RPMI7951 (cell line): ENCODE measurements around the gene SESN3. TPM values are rescaled to one million over a fixed set of nuclear protein-coding genes. Genes with fewer than 3 reads are reported as not detected.
A peak's percentile ranks its signal among the peaks of the same experiment; 100 is the strongest.
"Not testable (repeated sequence)": the region's sequence is repeated elsewhere in the genome, so short reads cannot be mapped to it uniquely, and the experiment has no call there.

Experiments used
- DNase-seq: peaks from one replicate; pipeline ENCODE4 v3.0.0-alpha.2; 2012; ENCODE audit warnings: low read depth
- total RNA-seq: library from RNA; depleted of rRNA; stranded (reverse); fragments of >200 nt; shearing (Covaris generic); gene quantifications from 2 replicates; pipeline ENCODE4 v1.2.3, GENCODE V29; 2014

Gene SESN3
- total RNA-seq, 1 experiment from 2014 or later = 3.4 TPM

DNA sequence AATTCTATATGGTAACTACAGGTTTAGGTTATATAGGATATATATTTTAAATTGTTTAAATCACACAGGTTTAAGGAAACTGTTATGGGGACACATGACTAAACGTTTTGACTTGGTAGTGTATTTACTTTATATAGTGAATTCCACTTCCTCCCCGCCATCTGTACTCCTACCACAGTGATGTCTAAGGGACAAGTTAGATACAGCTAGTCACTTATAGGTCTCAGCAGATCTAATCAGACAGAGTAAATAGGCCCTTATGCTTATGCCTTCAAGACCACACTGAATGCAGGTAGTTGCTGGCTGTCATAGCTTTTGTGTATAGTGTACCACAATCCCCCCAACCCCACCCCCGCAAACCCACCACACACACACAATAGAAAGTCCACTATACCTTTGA, 8.2 kb downstream of the SESN3 start:
- no peak for DNase-seq

DNA sequence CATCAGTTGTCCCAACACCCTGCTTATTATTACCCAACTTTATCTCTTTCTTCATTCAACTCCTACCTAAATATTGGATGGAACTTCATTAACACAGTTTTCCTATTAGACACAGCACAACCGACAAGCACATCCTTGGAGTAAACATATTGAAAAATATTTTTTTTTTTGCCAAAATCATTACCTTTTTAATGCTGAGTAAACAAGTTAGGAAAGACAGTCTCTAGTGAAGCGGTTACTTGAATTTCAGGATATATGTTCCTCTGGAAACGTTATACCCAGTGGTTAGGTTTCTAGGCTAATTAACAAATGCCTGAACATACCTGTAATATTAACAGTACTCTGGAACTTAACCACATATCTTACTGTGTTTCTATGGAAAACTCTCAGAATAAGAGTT, 11.4 kb downstream of the SESN3 start:
- no peak for DNase-seq

DNA sequence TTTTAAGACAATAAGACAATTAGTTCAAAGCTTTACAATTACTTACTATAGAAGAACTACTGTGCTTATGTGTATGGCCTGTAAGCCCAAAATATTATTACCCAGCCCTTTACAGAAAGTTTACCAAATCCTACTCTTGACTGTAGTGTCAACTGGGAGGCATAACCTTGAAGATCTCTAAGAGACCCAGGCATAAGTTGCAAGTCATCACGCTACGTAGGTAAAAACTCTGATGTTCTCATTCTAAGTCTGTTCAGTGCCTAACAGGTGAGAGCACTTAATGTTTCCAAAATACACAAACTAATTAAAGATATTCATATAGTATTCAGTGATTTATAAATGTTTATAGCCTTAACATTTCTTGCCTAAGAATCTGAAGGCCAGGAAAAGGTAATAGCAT, 12.9 kb downstream of the SESN3 start:
- DNase-seq = no peak

DNA sequence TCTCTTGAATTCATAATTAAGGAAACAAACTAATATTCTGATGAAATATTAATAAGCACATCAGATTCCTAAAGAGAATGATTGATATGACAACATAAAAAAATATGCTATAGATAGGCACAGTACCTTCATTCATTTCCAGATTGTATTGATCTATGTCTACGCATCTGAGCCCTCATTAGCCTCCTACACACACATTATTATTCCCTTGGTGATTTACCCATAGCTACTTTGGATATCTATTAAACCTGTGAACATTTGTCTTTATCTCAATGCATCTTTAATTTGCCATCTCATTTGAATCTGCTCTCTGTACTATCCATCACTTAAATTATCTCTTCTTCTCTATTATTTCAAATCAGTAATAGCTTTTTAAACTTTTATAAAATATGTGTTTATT, 18.4 kb downstream of the SESN3 start:
- no peak for DNase-seq

DNA sequence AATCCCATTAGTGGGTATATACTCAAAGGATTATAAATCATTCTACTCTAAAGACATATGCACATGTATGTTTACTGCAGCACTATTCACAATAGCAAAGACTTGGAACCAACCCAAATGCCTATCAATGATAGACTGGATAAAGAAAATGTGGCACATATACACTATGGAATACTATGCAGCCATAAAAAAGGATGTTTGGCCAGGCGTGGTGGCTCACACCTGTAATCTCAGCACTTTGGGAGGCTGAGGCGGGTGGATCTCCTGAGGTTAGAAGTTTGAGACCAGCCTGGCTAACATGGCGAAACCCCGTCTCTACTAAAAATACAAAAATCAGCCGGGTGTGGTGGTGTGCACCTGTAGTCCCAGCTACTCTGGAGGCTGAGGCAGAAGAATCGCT, 21.5 kb downstream of the SESN3 start:
- not testable (repeated sequence) for DNase-seq

DNA sequence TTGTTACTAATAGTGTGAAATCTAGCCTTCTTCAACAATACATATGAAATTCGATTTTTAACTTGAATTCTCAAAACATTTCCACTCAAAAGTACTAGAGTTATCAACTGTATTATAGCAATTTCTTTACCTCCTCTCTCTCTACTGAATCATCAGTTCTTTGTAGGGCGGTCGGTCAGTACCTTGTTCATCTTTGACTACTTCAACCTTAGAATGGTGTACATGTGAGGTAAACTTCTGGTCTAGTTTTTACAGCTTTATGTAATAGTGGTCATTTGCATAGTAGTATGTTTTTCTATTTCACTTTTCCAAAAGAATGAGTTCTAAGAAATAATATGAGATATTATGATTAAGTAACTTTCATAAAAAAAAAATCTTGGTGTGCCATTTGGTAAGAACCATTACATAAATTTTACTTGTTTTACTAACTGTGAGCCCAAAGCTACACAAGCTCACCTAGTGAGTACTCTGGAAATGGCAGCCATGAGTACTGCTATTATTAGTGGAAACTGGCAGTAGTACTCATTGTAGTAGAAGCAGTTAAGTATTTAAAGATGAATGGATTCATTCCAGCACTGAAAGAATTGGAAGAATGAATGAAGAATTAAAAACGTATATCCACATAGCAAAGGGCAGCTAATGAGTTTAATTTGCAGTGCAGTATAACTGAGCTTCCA, 30.1 kb downstream of the SESN3 start:
- no peak for DNase-seq

DNA sequence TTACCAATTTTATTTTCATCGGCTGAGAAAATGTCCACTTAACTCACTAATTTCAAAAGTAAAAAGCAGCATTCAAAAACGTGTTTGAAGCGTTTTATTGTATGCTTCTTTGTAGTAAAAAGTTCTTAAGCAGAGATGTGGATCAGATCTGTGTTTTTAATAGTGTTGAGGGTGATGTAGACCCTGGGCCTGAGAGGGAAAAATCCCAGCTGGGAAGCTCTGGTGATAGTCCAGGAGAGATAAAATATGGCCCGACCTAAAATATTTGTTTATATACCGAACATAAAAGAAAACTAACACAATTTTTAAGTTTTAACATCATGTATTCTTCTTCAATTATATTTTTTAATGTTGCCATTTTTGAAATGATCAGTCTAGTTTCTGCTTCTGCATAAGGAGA, 35.2 kb downstream of the SESN3 start:
- DNase-seq = no peak

DNA sequence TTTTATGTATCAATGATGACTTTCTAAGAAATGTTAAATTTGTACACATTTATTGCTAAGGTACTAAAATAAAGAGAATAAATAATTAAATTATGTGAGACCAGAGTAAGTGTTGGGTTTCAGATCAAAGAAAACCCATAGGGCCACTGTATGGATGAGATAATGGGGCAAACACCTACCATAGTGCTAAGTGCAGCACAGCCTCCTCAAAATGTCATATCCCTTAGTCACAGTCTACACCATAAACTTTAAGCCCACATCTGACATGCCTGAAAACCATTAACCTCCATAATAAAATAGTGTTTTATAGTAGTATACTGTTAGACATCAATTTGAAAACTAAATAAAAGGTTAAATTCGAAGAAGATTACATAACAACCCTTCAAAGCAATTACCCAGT, 37.5 kb downstream of the SESN3 start:
- DNase-seq = no peak

DNA sequence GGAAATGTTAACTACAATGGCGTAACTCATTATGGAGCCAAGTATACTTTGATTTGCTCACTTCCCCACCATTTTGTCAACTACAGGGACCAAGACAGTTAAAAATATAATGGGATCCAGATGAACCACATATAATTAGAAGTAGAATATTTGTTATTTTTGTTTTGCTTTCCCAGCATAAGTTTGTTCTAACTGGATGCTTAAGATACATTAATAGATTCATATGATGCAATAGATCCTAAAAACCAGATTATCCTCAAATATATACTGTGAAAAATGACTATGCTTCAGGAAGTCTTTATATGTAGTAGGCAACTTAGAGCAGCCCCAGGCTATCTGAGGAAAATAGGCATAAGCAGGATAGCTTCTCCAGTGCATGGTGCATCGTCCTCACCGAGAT, 38.3 kb downstream of the SESN3 start:
- DNase-seq = no peak

DNA sequence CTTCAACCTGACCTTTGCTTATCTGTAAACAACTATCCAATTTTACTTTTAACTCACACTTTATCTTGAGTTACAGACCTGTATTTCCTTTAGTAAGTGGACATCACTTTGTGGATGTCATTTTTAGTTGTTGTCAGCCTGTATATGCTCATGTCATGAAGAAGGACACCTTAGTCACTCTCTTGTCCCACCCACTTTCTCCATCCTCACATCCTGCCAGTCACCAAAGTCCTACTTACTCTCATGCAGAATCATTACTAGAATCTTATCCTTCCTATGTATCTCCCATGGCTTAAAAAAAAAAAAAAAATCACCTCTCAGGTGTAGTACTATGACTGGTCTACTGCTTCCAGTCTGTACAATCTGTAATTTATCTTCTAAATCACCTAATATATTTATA, 43.3 kb downstream of the SESN3 start:
- DNase-seq = no peak

DNA sequence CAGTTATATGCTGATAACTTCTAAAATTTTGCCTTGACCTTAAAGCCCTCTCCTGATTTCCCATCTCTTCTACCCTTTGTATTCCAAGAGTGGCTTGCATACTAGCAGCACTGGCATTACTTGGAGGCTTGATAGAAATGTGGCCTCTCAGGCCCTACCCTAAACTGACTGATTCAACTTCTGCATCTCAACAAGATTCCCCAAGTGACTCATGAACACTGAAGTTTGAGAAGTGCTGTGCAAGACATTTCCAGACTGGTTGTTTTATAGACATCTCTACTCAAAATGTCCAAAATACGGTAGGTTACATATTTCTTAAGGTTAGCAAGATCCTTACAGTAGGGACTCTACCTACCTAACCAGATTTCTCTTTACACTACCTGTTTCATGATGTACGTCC, 48.6 kb downstream of the SESN3 start:
- DNase-seq = no peak

DNA sequence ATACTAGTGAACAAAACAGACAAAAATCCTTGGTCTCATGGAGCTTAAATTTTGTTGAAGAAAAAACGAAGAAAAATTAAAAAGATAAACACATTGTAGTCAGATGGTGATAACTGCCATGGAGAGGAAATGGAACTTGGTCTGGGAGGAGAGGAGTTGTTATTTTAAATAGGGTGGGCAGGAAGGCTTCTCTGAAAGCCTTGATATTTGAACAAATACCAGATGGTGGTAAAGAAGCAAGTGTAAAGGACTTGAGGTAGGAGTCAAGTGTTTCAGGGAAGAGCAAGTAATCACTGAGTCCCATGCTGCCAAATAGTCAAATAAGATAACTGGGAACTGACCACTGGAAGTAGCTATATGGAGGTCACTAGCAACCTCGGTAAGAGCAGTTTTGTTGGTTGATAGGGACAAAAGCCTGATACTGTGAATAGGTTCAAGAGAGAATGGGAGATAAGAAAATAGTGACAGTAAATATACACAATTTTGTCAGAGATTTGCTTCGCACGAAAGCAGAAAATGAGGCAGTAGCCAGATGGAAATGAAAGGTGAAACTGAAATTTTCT, 55.1 kb downstream of the SESN3 start:
- no peak for DNase-seq

DNA sequence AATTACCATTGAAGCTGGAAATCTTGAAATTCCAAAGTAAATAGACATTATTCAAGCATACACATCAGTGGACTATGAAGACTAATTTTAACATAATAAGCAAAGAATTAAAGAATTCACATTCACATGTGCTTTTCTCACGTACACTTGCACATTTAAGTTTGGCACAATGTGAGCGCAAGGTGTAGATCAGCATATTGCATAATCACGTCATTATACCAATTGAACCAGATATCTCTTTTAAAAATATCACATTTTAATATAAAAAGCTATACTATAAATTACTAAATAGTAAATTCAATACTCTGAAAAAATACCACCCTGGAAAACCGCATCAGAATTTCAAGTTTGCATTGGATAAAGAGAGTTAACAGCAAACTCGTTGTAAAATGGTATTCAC, 60.7 kb downstream of the SESN3 start:
- DNase-seq = no peak

DNA sequence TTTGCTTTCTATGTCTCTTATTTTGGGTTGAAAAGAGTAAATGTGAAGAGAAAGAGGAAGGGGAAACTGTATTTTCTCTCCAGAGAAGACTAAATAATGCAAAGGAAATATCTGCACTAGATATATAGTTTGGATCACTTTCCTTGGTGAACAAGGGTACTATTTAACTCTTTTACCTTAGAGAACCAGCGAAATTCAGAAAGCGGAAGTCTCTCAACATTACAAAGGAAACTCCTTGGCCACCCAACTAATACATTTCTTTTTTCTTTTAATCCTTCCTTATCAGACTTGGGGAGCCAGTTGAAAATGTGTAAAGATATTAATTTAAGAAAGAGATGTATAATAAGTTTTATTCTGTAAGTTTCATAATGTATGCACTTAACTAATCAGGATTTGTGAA, 64.2 kb downstream of the SESN3 start:
- no peak for DNase-seq

DNA sequence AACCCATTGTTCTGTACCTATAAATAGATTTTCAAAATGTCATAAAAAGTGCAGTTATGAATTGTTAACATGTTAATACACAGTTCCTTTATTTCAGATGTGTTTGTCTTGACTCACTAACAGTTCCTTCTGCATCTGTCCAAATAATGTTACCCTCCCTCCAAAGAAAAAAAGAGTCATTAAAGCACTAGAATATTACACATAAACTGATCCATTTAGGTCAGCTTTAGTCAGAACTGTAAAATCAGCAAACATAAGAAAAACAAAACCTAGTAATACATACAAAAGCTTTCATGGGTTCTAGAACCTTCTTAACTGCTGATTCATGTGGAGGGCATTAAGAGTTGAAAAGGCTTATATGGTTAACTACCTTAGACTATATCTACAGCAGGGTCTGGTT, 65.4 kb downstream of the SESN3 start:
- DNase-seq = no peak

DNA sequence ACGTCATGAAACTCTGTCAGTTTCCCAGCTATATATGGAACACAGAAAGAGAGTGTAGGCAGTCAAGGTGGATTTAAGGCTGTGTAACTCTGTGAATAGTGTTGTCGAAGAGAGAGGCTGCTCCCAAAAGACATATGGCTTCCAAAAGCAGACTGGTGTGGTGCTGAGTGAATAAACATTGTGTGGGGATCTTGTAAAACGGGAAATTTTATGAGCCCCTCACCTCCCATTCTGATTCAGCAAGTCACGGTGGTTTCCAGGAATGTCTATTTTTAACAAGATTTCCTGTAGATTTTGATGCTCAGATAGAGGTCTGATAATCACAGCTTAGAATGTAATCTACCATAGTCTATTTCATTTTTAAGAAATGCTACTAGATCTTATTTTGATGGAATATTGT, 67.9 kb downstream of the SESN3 start:
- no peak for DNase-seq

DNA sequence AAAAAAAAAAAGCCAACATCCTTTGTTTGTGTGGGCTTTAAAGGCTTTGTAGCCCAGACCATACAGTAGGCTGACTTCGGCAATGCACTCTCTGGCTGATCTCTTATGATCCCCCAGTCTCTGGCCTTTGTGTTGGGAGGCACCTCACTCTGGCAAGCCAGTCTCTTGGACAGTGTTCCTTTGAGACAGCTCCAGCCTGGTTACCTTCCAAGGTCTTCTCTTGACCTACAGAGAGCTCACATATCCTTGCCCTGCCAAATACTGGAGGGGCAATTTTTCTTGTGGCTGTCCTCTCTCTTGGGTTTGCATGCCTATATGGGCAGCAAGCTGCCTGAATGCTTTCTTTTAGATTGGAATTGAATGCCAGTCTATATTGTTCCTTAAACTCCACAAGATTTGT, 69.8 kb downstream of the SESN3 start:
- no peak for DNase-seq

DNA sequence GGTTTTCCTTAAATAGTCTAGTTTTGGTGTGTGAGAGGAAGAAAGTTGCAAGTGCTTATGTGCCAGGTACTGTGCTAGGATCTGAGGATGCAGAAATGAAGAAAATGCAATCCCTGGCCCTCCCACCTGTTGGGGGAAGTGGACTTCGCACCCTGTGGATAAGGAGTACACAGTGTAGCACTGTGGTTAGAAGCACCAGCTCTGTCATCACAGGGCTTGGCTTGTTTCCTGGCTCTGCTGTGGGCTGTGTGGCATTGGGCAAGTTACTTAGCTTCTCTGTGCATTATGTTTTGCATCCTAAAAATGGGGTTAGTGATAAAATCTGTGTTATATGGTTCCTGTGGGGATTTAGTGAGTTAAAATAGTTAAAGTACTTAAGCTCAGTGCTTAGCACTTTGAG, 73.2 kb downstream of the SESN3 start:
- DNase-seq = no peak

DNA sequence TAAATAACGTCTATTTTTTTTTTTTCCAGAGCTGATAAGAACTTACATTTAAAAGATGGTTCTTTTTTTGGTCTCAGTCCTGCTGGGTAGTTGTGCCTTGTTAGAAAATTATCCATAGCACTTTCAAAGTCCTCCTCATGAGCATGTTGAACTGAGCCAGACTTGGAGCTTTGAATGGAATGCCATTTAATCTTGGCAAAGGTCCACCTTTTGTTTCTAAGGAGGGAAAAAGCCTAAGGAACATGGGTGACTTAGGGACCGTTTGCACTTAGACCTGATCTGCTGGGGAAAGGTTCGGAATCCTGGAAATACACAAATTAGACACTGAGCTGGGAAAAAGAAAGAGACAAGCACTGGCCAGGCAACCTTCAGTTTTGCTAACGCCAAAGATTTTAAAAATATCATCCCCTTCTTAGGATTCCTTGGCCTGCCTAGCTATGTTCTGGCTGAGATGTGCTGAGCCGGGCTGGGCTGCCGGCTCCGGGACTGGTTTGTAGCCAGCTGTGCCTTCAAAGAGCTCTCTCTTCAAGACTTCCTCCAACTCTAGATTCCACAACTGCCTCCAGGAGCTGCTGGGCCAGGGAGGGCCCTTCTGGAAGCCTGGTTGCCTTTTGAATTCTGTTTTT, 74.0 kb downstream of the SESN3 start:
- no peak for DNase-seq

DNA sequence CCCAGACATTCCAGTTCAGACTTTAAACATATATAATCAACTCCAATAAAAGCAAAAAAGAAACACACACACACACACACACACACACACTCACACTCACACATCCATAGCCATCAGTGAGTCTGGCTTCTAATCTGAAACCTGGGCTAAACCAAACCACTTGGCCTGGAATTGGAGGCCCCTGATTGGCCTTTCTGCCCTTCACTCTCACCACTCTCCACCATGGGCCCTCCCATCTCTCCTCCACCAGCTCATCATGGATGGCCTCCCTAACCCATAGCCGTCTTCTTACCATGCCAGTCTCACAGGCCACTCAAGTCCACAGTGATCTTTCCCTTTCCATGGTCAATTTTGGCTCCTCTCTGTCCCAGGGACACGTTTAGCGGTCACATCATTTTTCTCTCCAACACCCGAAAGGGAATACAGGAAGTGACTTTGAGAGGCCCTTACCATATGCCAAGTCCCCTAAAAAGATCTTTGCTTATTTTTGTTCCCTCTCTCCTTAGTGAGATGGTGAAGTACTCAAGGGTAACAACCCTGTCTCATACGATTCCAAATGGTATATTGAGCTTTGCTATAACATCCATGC, 74.8 kb downstream of the SESN3 start:
- DNase-seq = peak; percentile 40

DNA sequence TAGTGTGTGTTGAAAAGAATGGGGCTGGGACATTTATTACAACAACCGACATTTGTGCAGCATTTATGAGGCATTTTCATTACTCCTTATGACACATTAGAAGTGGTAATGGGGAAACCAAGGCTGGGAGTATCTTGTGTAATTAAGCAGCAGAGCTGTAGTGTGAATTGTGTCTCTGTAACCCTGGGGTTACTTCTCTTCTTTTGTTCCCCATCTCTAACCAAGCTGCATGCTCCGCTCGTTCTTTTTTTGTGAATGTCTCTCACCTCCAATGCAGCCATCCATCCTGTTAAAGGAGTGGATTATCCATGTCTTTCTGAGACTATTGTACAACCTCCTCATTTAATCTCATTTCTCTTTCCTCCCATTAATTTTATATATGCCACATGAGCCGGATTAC, 75.6 kb downstream of the SESN3 start:
- DNase-seq = no peak

DNA sequence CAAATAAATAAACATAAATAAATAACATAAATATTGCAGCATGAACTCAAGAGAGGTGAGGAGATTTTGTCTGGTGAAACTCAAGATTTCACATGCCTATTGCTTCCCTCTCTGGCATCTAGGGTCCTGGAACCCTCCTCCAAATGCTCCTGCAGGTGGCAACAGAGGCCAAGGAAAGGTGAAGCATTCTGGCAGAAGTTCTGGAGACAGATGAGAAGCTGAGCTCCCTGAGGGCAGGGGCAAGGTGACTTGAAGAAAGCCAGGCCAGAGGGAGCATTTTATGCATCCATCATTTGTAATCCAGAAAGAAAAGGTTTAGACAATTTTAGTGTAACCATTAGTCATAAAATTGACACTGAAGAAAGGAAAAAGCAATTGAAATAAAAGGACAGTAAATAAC, 76.5 kb downstream of the SESN3 start:
- DNase-seq = peak; percentile 38

DNA sequence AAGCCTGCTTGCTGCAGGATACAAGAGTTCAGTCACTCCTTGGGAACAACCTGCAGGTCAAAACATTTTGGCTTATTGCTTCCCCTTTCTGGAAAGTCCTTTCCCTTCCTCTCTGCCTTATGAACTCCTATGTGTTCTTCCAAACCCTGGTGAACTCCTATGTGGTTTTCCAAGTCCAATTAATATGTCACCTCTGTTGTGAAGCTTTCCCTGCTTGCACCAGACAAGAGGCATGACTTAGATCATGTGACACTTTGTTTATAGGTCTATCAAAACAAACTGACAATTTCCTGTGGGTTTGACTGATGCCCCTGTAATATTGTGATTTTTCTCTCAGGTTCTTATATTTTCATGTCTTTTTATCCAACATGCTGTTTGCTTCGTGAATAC, 77.2 kb downstream of the SESN3 start:
- DNase-seq = no peak
